ENCODE measurements around the gene YJU2. TPM values are rescaled to one million over a fixed set of nuclear protein-coding genes. Genes with fewer than 3 reads are reported as not detected.

YJU2 gene
- total RNA-seq, 1 donor: 17.0 TPM

- H3K79me2 ChIP-seq (ENCODE audit: insufficient read depth, low read length): no peaks in the 10 kb centered on the region
- no peaks in the 10 kb centered on the region for H3K4me1 ChIP-seq (ENCODE audit: insufficient read depth, low read length)
- no peak for TF ChIP-seq CTCF (IDR thresholded peaks at IDR 0.05; ENCODE audit: extremely low read depth, low read depth, low read length)
- H3K4me3 ChIP-seq (ENCODE audit: insufficient read depth, low read length): no peak overlapping the region
- no peak for DNase-seq (ENCODE audit: insufficient read length, low spot score, missing footprints)
- no peak overlapping the region for H3K27ac ChIP-seq (ENCODE audit: low read depth, low read length)
- no peaks in the 10 kb centered on the region for H3K9me3 ChIP-seq (ENCODE audit: low read depth, low read length)
- H3K4me2 ChIP-seq (ENCODE audit: insufficient read depth, low read length): no peak overlapping the region
- no peaks in the 10 kb centered on the region for H3K36me3 ChIP-seq (ENCODE audit: insufficient read depth, low read length)
- no peak overlapping the region for H2AFZ ChIP-seq (ENCODE audit: low read length)
- no peaks in the 10 kb centered on the region for H3K27me3 ChIP-seq (ENCODE audit: insufficient read depth, low read length)
- no peaks in the 10 kb centered on the region for H4K20me1 ChIP-seq (ENCODE audit: insufficient read depth, low read length)
Measured at GRCh38 chr19:4220188-4220587, 26.7 kb upstream of the YJU2 start.

- Histone ChIP-seq H3K4me1 (ENCODE audit: insufficient read depth, low read length) (peaks cover 9% of the 10 kb centered on the region), H2AFZ (ENCODE audit: low read length) (no peak overlapping the region), H3K36me3 (ENCODE audit: insufficient read depth, low read length) (no peaks in the 10 kb centered on the region), H3K79me2 (ENCODE audit: insufficient read depth, low read length) (no peaks in the 10 kb centered on the region), H4K20me1 (ENCODE audit: insufficient read depth, low read length) (no peaks in the 10 kb centered on the region), H3K27ac (ENCODE audit: low read depth, low read length) (no peak overlapping the region), H3K9me3 (ENCODE audit: low read depth, low read length) (no peaks in the 10 kb centered on the region), H3K27me3 (ENCODE audit: insufficient read depth, low read length) (peaks cover 20% of the 10 kb centered on the region), H3K4me3 (ENCODE audit: insufficient read depth, low read length) (no peak overlapping the region), H3K4me2 (ENCODE audit: insufficient read depth, low read length) (no peak overlapping the region)
- TF ChIP-seq CTCF (IDR thresholded peaks at IDR 0.05; ENCODE audit: extremely low read depth, low read depth, low read length): no peak
- no peak for DNase-seq (ENCODE audit: insufficient read length, low spot score, missing footprints)
Measured at GRCh38 chr19:4224470-4224869, 22.4 kb upstream of the YJU2 start.

- H3K79me2 ChIP-seq (ENCODE audit: insufficient read depth, low read length): no peaks in the 10 kb centered on the region
- no peak overlapping the region for H2AFZ ChIP-seq (ENCODE audit: low read length)
- H3K9me3 ChIP-seq (ENCODE audit: low read depth, low read length): no peaks in the 10 kb centered on the region
- no peak for DNase-seq (ENCODE audit: insufficient read length, low spot score, missing footprints)
- peaks cover 12% of the 10 kb centered on the region for H3K4me1 ChIP-seq (ENCODE audit: insufficient read depth, low read length)
- H3K4me3 ChIP-seq (ENCODE audit: insufficient read depth, low read length): no peak overlapping the region
- no peak for TF ChIP-seq CTCF (IDR thresholded peaks at IDR 0.05; ENCODE audit: extremely low read depth, low read depth, low read length)
- H3K36me3 ChIP-seq (ENCODE audit: insufficient read depth, low read length): no peaks in the 10 kb centered on the region
- H4K20me1 ChIP-seq (ENCODE audit: insufficient read depth, low read length): no peaks in the 10 kb centered on the region
- peaks cover 20% of the 10 kb centered on the region for H3K27me3 ChIP-seq (ENCODE audit: insufficient read depth, low read length)
- no peak overlapping the region for H3K4me2 ChIP-seq (ENCODE audit: insufficient read depth, low read length)
- no peak overlapping the region for H3K27ac ChIP-seq (ENCODE audit: low read depth, low read length)
Measured at GRCh38 chr19:4225885-4226284, 21.0 kb upstream of the YJU2 start.

GRCh38 chr19:4227771-4228170 is 19.1 kb upstream of the YJU2 start:
- H3K4me1 ChIP-seq (ENCODE audit: insufficient read depth, low read length): peaks cover 12% of the 10 kb centered on the region
- no peak for TF ChIP-seq CTCF (IDR thresholded peaks at IDR 0.05; ENCODE audit: extremely low read depth, low read depth, low read length)

More at GRCh38 chr19:4227771-4228170, 19.1 kb upstream of the YJU2 start:
- H3K4me2 ChIP-seq (ENCODE audit: insufficient read depth, low read length): no peak overlapping the region
- no peak overlapping the region for H2AFZ ChIP-seq (ENCODE audit: low read length)
- no peaks in the 10 kb centered on the region for H3K79me2 ChIP-seq (ENCODE audit: insufficient read depth, low read length)
- no peaks in the 10 kb centered on the region for H3K36me3 ChIP-seq (ENCODE audit: insufficient read depth, low read length)
- no peaks in the 10 kb centered on the region for H3K9me3 ChIP-seq (ENCODE audit: low read depth, low read length)
- no peaks in the 10 kb centered on the region for H4K20me1 ChIP-seq (ENCODE audit: insufficient read depth, low read length)
- no peak for DNase-seq (ENCODE audit: insufficient read length, low spot score, missing footprints)
- no peak overlapping the region for H3K4me3 ChIP-seq (ENCODE audit: insufficient read depth, low read length)
- H3K27ac ChIP-seq (ENCODE audit: low read depth, low read length): no peak overlapping the region
- peaks cover 20% of the 10 kb centered on the region for H3K27me3 ChIP-seq (ENCODE audit: insufficient read depth, low read length)
